Panc1 (cell line): ENCODE measurements around the gene CARHSP1. TPM values are rescaled to one million over a fixed set of nuclear protein-coding genes. Genes with fewer than 3 reads are reported as not detected.

Source experiments
- ATAC-seq: fragments of 200-7000 bp; cut with Tn5 transposase; 2 replicates; pipeline ENCODE4 v1.9.1; 2020; ENCODE audit warnings: mild to moderate bottlenecking, moderate library complexity
- BruUV-seq: library from RNA; stranded (reverse); fragments of 400-500 nt; replicated peaks from 2 replicates; lab custom pipeline; 2021; lab: Mats Ljungman, UMichigan
- CTCF ChIA-PET: fragments of 300-600 bp; sonication (Branson Sonifier 250); formaldehyde crosslinking; loops from one replicate; lab custom pipeline; 2022; ENCODE audit warnings: antibody characterized with exemption; lab: Charles Lee
- POLR2A ChIA-PET: fragments of 300-600 bp; sonication (Branson Sonifier 250); formaldehyde crosslinking; loops from one replicate; lab custom pipeline; 2022; ENCODE audit warnings: antibody characterized with exemption; lab: Charles Lee
- DNase-seq: peaks from one replicate; pipeline ENCODE4 v3.0.0-alpha.2; 2010; ENCODE audit warnings: low read depth, low spot score
- H3K27ac ChIP-seq: 2 replicates; pipeline ENCODE4 v1.5.1; 2011; ENCODE audit warnings: mild to moderate bottlenecking, low read length, inconsistent platforms
- H3K27me3 ChIP-seq: fragments of 200-500 bp; sonication (Bioruptor generic); 2 replicates; pipeline ENCODE4 v1.6.0; 2014; ENCODE audit warnings: low read length, inconsistent platforms; ENCODE audit not compliant: control insufficient read depth, insufficient read depth
- H3K36me3 ChIP-seq: fragments of 200-500 bp; sonication (Bioruptor generic); 2 replicates; pipeline ENCODE4 v1.5.1; 2014; ENCODE audit warnings: inconsistent platforms, mild to moderate bottlenecking, low read length, moderate library complexity; ENCODE audit not compliant: control insufficient read depth, insufficient read depth
- H3K4me1 ChIP-seq: 2 replicates; pipeline ENCODE4 v1.5.1; 2011; ENCODE audit warnings: inconsistent platforms, mild to moderate bottlenecking, low read length, moderate library complexity; ENCODE audit not compliant: control insufficient read depth, insufficient read depth
- H3K4me3 ChIP-seq, 2 experiments: 2 replicates each; pipeline ENCODE4 v1.5.1; 2011 to 2012; ENCODE audit warnings: low read depth in 2 of 2, low read length in 2 of 2, mild to moderate bottlenecking in 2 of 2, inconsistent platforms in 1 of 2, moderate library complexity in 1 of 2
- H3K9me3 ChIP-seq: fragments of 200-500 bp; sonication (Bioruptor generic); 2 replicates; pipeline ENCODE4 v1.5.1; 2014; ENCODE audit warnings: low read depth, mild to moderate bottlenecking, inconsistent platforms, low read length, moderate library complexity; ENCODE audit not compliant: control insufficient read depth, insufficient read depth
- CTCF ChIP-seq: fragments of 450-650 bp; IDR thresholded peaks from 2 replicates; pipeline ENCODE4 v1.5.1; 2017; ENCODE audit warnings: mild to moderate bottlenecking
- POLR2AphosphoS5 ChIP-seq: IDR thresholded peaks from 2 replicates; pipeline ENCODE4 v1.6.1; 2012; ENCODE audit warnings: mild to moderate bottlenecking, low read depth, low read length, moderate library complexity
- REST ChIP-seq, 2 experiments: IDR thresholded peaks; 2 replicates each; pipeline ENCODE4 v1.6.1; 2011 to 2012; ENCODE audit warnings: low read depth in 2 of 2, control low read depth in 1 of 2, low read length in 1 of 2, mild to moderate bottlenecking in 1 of 2, moderate library complexity in 1 of 2; ENCODE audit not compliant: insufficient read depth in 1 of 2
- SIN3A ChIP-seq: IDR thresholded peaks from 2 replicates; pipeline ENCODE4 v1.6.1; 2012; ENCODE audit warnings: low read depth, mild to moderate bottlenecking, low read length, moderate library complexity, borderline replicate concordance; ENCODE audit not compliant: insufficient read depth
- TCF7L2 ChIP-seq: IDR thresholded peaks from 2 replicates; pipeline ENCODE4 v1.6.1; 2011; ENCODE audit warnings: mild to moderate bottlenecking, low read depth, low read length, inconsistent platforms
- in situ Hi-C: cut with HindIII; loops from 2 replicates; pipeline ENCODE4 v1.10.0; 2016; ENCODE audit warnings: low sequenced_read_pairs, low pct_unique_long_range_greater_than_20kb
- intact Hi-C: fragments of 100-400 bp; cut with micrococcal nuclease; formaldehyde crosslinking; loops from one replicate; pipeline ENCODE4 v1.10.0; 2022; ENCODE audit not compliant: unreplicated experiment
- total RNA-seq: library from RNA; stranded (reverse); gene quantifications from one replicate; pipeline ENCODE4 v1.2.1, GENCODE V29; 2021; ENCODE audit not compliant: unreplicated experiment

The CARHSP1 gene
- total RNA-seq, 1 experiment from 2014 or later, result 158 TPM

- no peak for DNase-seq
- no peak overlapping the region for H3K27ac ChIP-seq
- H3K4me3 ChIP-seq, result no peak overlapping the region
- in situ Hi-C loops, result no loop called here
- POLR2A ChIA-PET, result interaction anchor here (0.5 kb wide), 1 partner anchor 948 kb away, joined by 3 read pairs; no protein-coding TSS in a partner anchor
- no peaks in the 10 kb centered on the region for H3K9me3 ChIP-seq
- no peaks in the 10 kb centered on the region for H3K4me1 ChIP-seq
- no peak for ATAC-seq
- no peak for TF ChIP-seq POLR2AphosphoS5
- TF ChIP-seq CTCF, result no peak
- TF ChIP-seq TCF7L2, result no peak
- no peak for TF ChIP-seq REST (IDR thresholded peaks at IDR 0.05; ENCODE audit: insufficient read depth in 1 of 2, low read depth in 2 of 2, low read length in 1 of 2)
- TF ChIP-seq SIN3A, result no peak
- H3K27me3 ChIP-seq, result no peaks in the 10 kb centered on the region
- intact Hi-C loops, result no loop called here
- peaks cover 59% of the 10 kb centered on the region for H3K36me3 ChIP-seq
- CTCF ChIA-PET, result no interaction called here
- BruUV-seq, result no TSS peak
Observed at GRCh38 chr16:8808009-8808408, 60.8 kb downstream of the CARHSP1 start.

GRCh38 chr16:8807189-8807588 lies 61.6 kb downstream of the CARHSP1 start:
- Histone ChIP-seq H3K27ac (no peak overlapping the region), H3K4me1 (no peaks in the 10 kb centered on the region), H3K4me3 (no peak overlapping the region), H3K9me3 (no peaks in the 10 kb centered on the region), H3K36me3 (peaks cover 58% of the 10 kb centered on the region), H3K27me3 (no peaks in the 10 kb centered on the region)
- in situ Hi-C loops (no loop called here), intact Hi-C loops (no loop called here)
- DNase-seq (no peak), ATAC-seq (no peak)
- TF ChIP-seq REST (IDR thresholded peaks at IDR 0.05; ENCODE audit: insufficient read depth in 1 of 2, low read depth in 2 of 2, low read length in 1 of 2) (no peak), TCF7L2 (no peak), POLR2AphosphoS5 (no peak), SIN3A (no peak), CTCF (no peak)
- CTCF ChIA-PET, result no interaction called here
- no TSS peak for BruUV-seq
- POLR2A ChIA-PET, result no interaction called here
